GM21367 (cell line): Measurements from ENCODE around the gene PIK3CG.
"Not testable (repeated sequence)": the region's sequence is repeated elsewhere in the genome, so short reads cannot be mapped to it uniquely, and the experiment has no call there.

ENCODE experiments used
- ATAC-seq: cut with Tn5 transposase; IDR thresholded peaks from one replicate; pipeline ENCODE4 v1.9.1; 2021; ENCODE audit not compliant: unreplicated experiment

Gene PIK3CG

DNA sequence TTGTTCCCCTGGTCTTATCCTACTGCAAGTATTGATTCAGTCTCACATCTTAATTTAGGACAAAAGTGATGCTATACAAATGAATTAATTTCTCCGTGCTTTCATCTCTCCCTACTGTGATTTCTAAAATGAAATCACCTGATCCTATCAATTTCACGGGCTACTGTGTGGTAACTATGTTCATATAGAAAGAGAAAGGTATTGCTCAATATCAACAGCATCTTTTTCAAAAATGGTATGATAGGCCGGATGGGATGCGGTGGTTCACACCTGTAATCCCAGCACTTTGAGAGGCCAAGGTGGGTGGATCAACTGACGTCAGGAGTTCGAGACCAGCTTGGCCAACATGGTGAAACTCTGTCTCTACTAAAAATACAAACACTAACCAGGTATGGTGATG, 71.2 kb downstream of the PIK3CG start:
- no peak for ATAC-seq

GRCh38 chr7:106938122-106938521, 73.0 kb downstream of the PIK3CG start:
- ATAC-seq: not testable (repeated sequence)

GRCh38 chr7:106938803-106939202, 73.7 kb downstream of the PIK3CG start:
- ATAC-seq: no peak

GRCh38 chr7:106944035-106944665, 79.1 kb downstream of the PIK3CG start:
- no peak for ATAC-seq

DNA sequence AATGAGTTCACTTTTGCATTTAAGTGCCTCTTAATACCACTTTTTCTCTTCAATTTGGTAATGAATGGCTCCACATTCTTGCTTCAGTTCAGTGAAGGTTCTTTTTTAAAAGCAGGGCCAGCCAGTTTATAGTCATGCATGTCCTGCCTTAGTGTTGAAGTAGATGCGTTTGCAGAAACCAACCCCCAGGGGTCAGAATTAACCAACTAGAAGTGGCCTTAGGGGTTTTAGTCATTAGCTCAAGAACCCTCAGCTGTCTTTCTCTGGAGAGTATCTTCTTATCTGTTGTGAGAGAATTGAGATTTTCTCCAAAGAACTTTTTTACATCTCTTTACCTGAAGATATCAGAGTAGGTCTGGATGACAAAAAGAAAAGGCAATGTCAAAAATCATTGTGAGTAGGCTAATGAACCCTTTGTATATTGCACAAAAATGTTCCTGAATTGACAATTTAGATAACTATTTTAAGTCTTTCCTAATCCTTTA, 82.2 kb downstream of the PIK3CG start:
- no peak for ATAC-seq

GRCh38 chr7:106952001-106952657, 87.0 kb downstream of the PIK3CG start:
- no peak for ATAC-seq

- ATAC-seq: no peak
Observed at GRCh38 chr7:106952658-106953231, 87.7 kb downstream of the PIK3CG start.

GRCh38 chr7:106954840-106955239, 89.8 kb downstream of the PIK3CG start:
- no peak for ATAC-seq

DNA sequence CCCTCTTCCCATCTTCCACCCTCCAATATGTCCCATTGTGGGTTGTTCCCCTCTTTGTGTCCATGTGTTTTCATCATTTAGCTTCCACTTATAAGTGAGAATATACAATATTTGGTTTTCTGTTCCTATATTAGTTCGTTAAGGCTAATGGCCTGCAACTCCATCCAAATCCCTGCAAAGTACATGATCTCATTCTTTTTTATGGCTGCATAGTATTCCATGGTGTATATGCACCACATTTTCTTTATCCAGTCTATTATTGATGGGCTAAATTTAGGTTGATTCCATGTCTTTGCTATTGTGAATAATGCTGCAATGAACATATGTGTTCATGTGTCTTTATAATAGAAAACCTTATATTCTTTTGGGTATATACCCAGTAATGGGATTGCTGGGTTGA, 90.8 kb downstream of the PIK3CG start:
- not testable (repeated sequence) for ATAC-seq
